SW480 (cell line): ENCODE measurements around the gene DNAJC17.

ENCODE experiments used
- DNase-seq: peaks from one replicate; pipeline ENCODE4 v3.0.0-alpha.2; 2016; ENCODE audit warnings: low spot score

Gene DNAJC17

DNA sequence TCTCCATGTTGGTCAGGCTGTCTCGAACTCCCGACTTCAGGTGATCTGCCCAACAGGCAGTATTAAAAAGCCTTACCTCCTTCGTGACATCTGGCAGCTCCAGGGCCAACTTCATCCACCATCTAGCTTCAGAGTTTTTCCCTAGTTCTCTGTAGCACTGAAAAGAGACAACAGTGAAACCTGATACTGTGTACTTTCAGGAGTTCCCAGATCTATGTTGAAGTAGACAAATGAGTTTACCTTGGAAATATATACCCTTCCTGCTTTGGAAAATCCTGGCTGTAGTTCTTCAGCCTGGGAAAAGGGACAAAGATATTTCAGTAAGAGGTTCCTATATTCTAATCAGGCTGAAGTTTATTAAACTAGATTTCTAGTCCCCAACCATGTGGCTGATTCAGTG is 70.2 kb downstream of the DNAJC17 start:
- no peak for DNase-seq

DNA sequence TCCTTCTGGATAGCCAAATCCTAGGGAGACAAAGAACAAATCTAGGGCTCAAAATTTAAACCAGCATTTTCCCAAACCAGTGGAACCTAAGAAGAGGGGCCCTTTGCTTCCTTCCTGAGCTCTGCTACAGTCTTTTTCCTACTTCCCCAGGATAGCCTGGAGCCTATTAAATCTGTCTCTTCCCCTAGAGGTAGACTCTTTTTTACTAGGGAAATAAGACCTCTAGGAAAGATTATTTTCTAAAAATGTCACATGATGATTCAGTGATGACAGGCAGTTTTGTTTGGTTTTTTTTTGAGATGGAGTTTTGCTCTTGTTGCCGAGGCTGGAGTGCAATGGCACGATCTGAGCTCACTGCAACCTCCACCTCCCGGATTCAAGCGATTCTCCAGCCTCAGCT is 70.7 kb downstream of the DNAJC17 start:
- DNase-seq, result no peak

DNA sequence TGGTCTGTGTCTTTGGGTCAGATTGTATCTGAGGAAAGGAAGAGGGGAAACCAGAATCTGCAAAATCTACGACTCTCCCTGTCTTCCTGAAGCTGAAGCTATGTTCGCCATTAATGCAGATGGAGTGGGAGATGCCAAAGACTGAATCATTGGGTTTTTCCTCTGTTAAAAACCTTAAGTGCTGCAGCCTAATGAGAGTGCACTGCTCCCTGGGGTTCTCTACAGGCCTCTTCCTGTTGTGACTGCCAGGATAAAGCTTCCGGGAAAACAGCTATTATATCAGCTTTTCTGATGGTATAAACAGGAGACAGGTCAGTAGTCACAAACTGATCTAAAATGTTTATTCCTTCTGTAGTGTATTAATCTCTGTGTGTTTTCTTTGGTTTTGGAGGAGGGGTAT is 76.2 kb downstream of the DNAJC17 start:
- no peak for DNase-seq

DNA sequence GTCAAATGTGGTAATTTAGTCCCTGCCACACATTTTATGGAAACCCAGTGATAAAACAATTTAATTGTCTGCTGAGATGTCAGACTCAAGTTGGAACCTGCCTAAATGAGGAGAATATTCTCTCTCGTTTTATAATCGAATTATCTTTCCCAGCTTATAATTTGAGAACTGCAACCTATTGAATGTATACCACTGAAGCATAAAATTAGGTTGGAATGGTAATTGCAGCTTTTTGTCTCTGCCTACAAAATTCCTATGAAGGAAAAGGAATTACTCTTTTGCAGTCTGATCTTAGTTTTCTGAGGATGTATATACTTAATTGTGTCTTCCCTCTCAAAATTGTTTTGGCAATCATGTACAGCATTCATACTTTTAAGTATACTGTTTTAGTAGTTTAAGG is 83.4 kb downstream of the DNAJC17 start:
- DNase-seq, result no peak

DNA sequence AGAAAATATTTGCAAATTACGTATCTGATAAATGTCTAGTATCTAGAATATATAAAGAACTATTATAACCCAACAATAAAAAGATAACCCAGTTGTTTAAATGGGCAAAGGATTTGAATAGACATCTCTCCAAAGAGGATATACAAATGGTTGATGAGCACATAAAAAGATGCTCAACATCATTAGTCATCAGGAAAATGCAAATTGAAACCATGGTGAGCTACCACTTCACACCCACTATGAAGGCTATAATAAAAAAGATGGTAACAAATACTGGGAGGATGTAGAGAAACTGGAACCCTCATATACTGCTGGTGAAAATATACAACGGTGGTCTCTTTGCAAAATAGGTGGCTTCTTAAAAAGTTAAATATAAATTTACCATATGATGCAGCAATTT is 84.3 kb downstream of the DNAJC17 start:
- no peak for DNase-seq

DNA sequence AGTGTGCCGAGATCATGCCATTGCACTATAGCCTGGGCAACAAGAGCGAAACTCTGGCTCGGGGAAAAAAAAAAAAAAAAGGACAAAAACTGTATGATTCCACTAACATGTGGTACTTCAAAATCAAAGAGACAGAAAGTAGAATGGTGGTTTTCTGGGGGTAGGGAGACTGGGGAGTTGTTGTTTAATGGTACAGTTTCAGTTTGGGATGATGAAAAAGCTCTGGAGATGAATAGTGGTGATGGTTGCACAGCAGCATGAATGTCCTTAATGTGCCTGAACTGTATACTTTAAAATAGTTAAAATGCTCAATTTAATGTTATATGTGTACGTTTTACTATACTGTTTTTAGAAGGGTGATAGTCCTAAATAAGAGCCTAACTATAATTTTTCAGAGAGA is 84.9 kb downstream of the DNAJC17 start:
- DNase-seq, result no peak

DNA sequence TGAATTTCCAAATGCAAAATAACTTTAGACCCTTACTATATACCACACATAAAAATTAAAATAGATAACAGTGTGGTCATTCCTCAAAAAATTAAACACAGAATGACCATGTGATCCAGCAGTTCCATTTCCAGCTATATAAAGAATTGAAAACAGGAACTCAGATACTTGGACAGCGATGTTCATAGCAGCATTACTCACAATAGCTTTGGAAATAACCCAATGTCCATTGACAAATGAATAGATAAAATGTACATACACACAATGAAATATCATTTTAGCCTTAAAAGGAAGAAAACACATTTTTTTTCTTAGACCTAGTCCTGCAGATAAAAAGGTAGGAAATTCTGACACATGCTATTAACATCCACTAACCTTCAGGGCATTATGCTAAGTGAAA is 85.6 kb downstream of the DNAJC17 start:
- no peak for DNase-seq

DNA sequence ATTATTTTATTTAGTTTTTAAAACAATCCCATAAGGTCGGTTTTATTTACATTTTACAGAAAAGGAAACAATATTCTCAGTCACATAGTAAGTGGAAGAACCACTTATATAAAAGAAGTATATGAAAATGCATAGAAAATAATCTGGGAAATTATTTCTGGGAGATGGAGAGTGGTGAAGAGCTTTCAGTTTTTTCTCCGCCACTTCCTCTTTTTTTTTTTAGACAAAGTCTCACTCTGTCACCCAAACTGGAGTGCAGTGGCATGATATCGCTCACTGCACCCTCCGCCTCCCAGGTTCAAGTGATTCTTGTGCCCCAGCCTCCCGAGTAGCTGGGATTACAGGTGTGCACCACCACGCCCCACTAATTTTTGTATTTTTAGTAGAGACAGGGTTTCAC is 91.1 kb downstream of the DNAJC17 start:
- no peak for DNase-seq
